ENCODE data around the gene SORCS3. TPM values are rescaled to one million over a fixed set of nuclear protein-coding genes. Genes with fewer than 3 reads are reported as not detected.

Gene SORCS3
- total RNA-seq, 1 experiment from 2014 or later, result 0.18 TPM

GRCh38 chr10:104867966-104868598, 227.0 kb downstream of the SORCS3 start:
- no TSS peak for BruUV-seq (replicated peaks)
- Mint-ChIP-seq H3K27ac (ENCODE audit: unreplicated experiment) (no peak overlapping the region), H3K27me3 (ENCODE audit: insufficient read depth, unreplicated experiment) (no peaks in the 10 kb centered on the region), H3K9me3 (ENCODE audit: unreplicated experiment) (no peaks in the 10 kb centered on the region), H3K36me3 (ENCODE audit: insufficient read depth, unreplicated experiment) (no peaks in the 10 kb centered on the region), H3K4me1 (ENCODE audit: low read depth, unreplicated experiment) (no peaks in the 10 kb centered on the region), H3K4me3 (ENCODE audit: unreplicated experiment) (no peak overlapping the region)
- Histone ChIP-seq H3K27me3 (replicated peaks; ENCODE audit: control insufficient read depth, insufficient read depth, low read length) (no peaks in the 10 kb centered on the region), H3K4me3 (ENCODE audit: low read depth, low read length) (no peak overlapping the region), H3K36me3 (ENCODE audit: control insufficient read depth, insufficient read depth, low read length) (no peaks in the 10 kb centered on the region), H3K9me3 (no peaks in the 10 kb centered on the region), H3K4me1 (no peaks in the 10 kb centered on the region)
- DNase-seq, result no peak
- POLR2A ChIA-PET, result interaction anchor here (0.5 kb wide), 1 partner anchor 747 kb away, joined by 12 read pairs; no protein-coding TSS in a partner anchor
- intact Hi-C loops (cut with micrococcal nuclease; ENCODE audit: unreplicated experiment), result no loop called here
- CTCF ChIA-PET, result no interaction called here
- no peak for TF ChIP-seq CTCF (IDR thresholded peaks at IDR 0.05; ENCODE audit: insufficient read depth in 1 of 2, low read depth in 1 of 2, low read length in 1 of 2, severe bottlenecking in 1 of 2, unreplicated experiment in 1 of 2)

GRCh38 chr10:104872691-104873090, 231.6 kb downstream of the SORCS3 start:
- Mint-ChIP-seq H3K36me3 (ENCODE audit: insufficient read depth, unreplicated experiment) (no peaks in the 10 kb centered on the region), H3K4me3 (ENCODE audit: unreplicated experiment) (no peak overlapping the region), H3K27ac (ENCODE audit: unreplicated experiment) (no peak overlapping the region), H3K27me3 (ENCODE audit: insufficient read depth, unreplicated experiment) (peaks cover 7% of the 10 kb centered on the region), H3K9me3 (ENCODE audit: unreplicated experiment) (no peaks in the 10 kb centered on the region), H3K4me1 (ENCODE audit: low read depth, unreplicated experiment) (no peaks in the 10 kb centered on the region)
- no peak for TF ChIP-seq CTCF (IDR thresholded peaks at IDR 0.05; ENCODE audit: insufficient read depth in 1 of 2, low read depth in 1 of 2, low read length in 1 of 2, severe bottlenecking in 1 of 2, unreplicated experiment in 1 of 2)
- POLR2A ChIA-PET, result no interaction called here
- CTCF ChIA-PET, result no interaction called here
- intact Hi-C loops (cut with micrococcal nuclease; ENCODE audit: unreplicated experiment), result no loop called here
- Histone ChIP-seq H3K4me3 (ENCODE audit: low read depth, low read length) (no peak overlapping the region), H3K27me3 (replicated peaks; ENCODE audit: control insufficient read depth, insufficient read depth, low read length) (no peaks in the 10 kb centered on the region), H3K36me3 (ENCODE audit: control insufficient read depth, insufficient read depth, low read length) (no peaks in the 10 kb centered on the region), H3K9me3 (no peaks in the 10 kb centered on the region), H3K4me1 (no peaks in the 10 kb centered on the region)
- DNase-seq, result no peak
- BruUV-seq (replicated peaks), result no TSS peak

DNA sequence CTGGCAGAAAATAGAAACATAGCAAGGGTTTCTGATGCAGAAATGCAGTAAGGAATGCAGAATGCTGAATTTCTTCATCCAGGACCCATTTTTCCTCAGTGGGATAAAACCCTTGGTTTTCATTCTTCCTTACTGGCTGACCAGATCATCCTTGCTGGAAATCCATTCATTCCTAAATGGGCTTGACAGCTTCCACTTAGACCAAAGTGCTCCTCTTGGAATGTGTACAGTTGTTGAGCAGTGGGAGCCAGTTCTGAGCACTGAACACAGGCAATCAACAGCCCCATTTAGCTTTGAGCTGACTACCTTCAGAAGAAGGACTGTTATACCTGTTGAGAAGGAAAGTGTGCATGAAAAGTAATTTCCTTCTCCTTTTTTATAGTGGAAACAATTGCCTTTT, 232.1 kb downstream of the SORCS3 start:
- DNase-seq, result no peak
- Histone ChIP-seq H3K4me1 (no peaks in the 10 kb centered on the region), H3K4me3 (ENCODE audit: low read depth, low read length) (no peak overlapping the region), H3K36me3 (ENCODE audit: control insufficient read depth, insufficient read depth, low read length) (no peaks in the 10 kb centered on the region), H3K27me3 (replicated peaks; ENCODE audit: control insufficient read depth, insufficient read depth, low read length) (no peaks in the 10 kb centered on the region), H3K9me3 (no peaks in the 10 kb centered on the region)
- intact Hi-C loops (cut with micrococcal nuclease; ENCODE audit: unreplicated experiment), result no loop called here
- CTCF ChIA-PET, result no interaction called here
- no TSS peak for BruUV-seq (replicated peaks)
- Mint-ChIP-seq H3K27me3 (ENCODE audit: insufficient read depth, unreplicated experiment) (peaks cover 7% of the 10 kb centered on the region), H3K4me3 (ENCODE audit: unreplicated experiment) (no peak overlapping the region), H3K4me1 (ENCODE audit: low read depth, unreplicated experiment) (no peaks in the 10 kb centered on the region), H3K36me3 (ENCODE audit: insufficient read depth, unreplicated experiment) (no peaks in the 10 kb centered on the region), H3K9me3 (ENCODE audit: unreplicated experiment) (no peaks in the 10 kb centered on the region), H3K27ac (ENCODE audit: unreplicated experiment) (no peak overlapping the region)
- no peak for TF ChIP-seq CTCF (IDR thresholded peaks at IDR 0.05; ENCODE audit: insufficient read depth in 1 of 2, low read depth in 1 of 2, low read length in 1 of 2, severe bottlenecking in 1 of 2, unreplicated experiment in 1 of 2)
- POLR2A ChIA-PET, result no interaction called here

Data from Caco-2 (cell line).